Keratinocyte (primary cell): ENCODE results near the gene NAA10. TPM values are rescaled to one million over a fixed set of nuclear protein-coding genes. Genes with fewer than 3 reads are reported as not detected.

Experiments
- DNase-seq: peaks from one replicate; pipeline ENCODE4 v3.0.0-alpha.2; 2011; ENCODE audit warnings: low read depth, missing footprints, low spot score
- FAIRE-seq: peaks from 2 replicates; lab custom pipeline; 2011; peaks lifted over from hg19 to GRCh38; lab: Jason Lieb, UNC
- H2AFZ ChIP-seq: 2 replicates; pipeline ENCODE4 v1.6.0; 2012; ENCODE audit warnings: low read length, control low read depth, inconsistent platforms; ENCODE audit not compliant: control insufficient read depth
- H3K27ac ChIP-seq: 2 replicates; pipeline ENCODE4 v1.5.1; 2011; ENCODE audit warnings: low read length; ENCODE audit not compliant: control insufficient read depth, insufficient read depth
- H3K27me3 ChIP-seq: 3 replicates; pipeline ENCODE4 v1.6.0; 2011; ENCODE audit warnings: low read length; ENCODE audit not compliant: control insufficient read depth, insufficient read depth; ENCODE audit errors: extremely low read depth
- H3K36me3 ChIP-seq, 2 experiments: 2 replicates in 1 of 2; 3 replicates in 1 of 2; pipeline ENCODE4 v1.5.1; 2011; ENCODE audit warnings: low read length in 2 of 2, mild to moderate bottlenecking in 1 of 2; ENCODE audit not compliant: control insufficient read depth in 2 of 2, insufficient read depth in 2 of 2; ENCODE audit errors: extremely low read depth in 1 of 2
- H3K4me1 ChIP-seq: 3 replicates; pipeline ENCODE4 v1.5.1; 2011; ENCODE audit warnings: low read length; ENCODE audit not compliant: control insufficient read depth, insufficient read depth; ENCODE audit errors: extremely low read depth
- H3K4me2 ChIP-seq: 3 replicates; pipeline ENCODE4 v1.6.0; 2011; ENCODE audit warnings: low read depth, low read length; ENCODE audit not compliant: control insufficient read depth, insufficient read depth; ENCODE audit errors: extremely low read depth
- H3K4me3 ChIP-seq, 3 experiments: fragments of 200-600 bp in 1 of 3; sonication (generic) in 1 of 3; 2 replicates in 2 of 3; 3 replicates in 1 of 3; pipeline ENCODE4 v1.5.1; 2011 to 2016; ENCODE audit warnings: low read length in 3 of 3, mild to moderate bottlenecking in 3 of 3, control low read depth in 2 of 3, inconsistent platforms in 1 of 3, low read depth in 1 of 3, mixed read lengths in 1 of 3, mixed run types in 1 of 3, moderate library complexity in 1 of 3; ENCODE audit not compliant: control insufficient read depth in 2 of 3, insufficient read depth in 2 of 3; ENCODE audit errors: extremely low read depth in 1 of 3
- H3K79me2 ChIP-seq: 2 replicates; pipeline ENCODE4 v1.6.0; 2012; ENCODE audit warnings: low read length; ENCODE audit not compliant: control insufficient read depth, insufficient read depth
- H3K9ac ChIP-seq: 3 replicates; pipeline ENCODE4 v1.6.0; 2011; ENCODE audit warnings: low read length; ENCODE audit not compliant: control insufficient read depth, insufficient read depth; ENCODE audit errors: extremely low read depth
- H3K9me1 ChIP-seq: 3 replicates; pipeline ENCODE4 v1.6.0; 2011; ENCODE audit warnings: low read length; ENCODE audit not compliant: control insufficient read depth, insufficient read depth; ENCODE audit errors: extremely low read depth
- H3K9me3 ChIP-seq: 2 replicates; pipeline ENCODE4 v1.5.1; 2012; ENCODE audit warnings: low read depth, low read length; ENCODE audit not compliant: control insufficient read depth
- H4K20me1 ChIP-seq: 3 replicates; pipeline ENCODE4 v1.6.0; 2011; ENCODE audit warnings: low read length; ENCODE audit not compliant: control insufficient read depth, insufficient read depth; ENCODE audit errors: extremely low read depth
- CTCF ChIP-seq, 3 experiments: IDR thresholded peaks in 1 of 3; conservative IDR thresholded peaks in 1 of 3; optimal IDR thresholded peaks in 1 of 3; 2 replicates in 2 of 3; 3 replicates in 1 of 3; pipeline versions ENCODE3 to v1.5.1; 2011; ENCODE audit warnings: low read length in 3 of 3, mild to moderate bottlenecking in 3 of 3, moderate library complexity in 2 of 3, control low read depth in 1 of 3, inconsistent platforms in 1 of 3; ENCODE audit not compliant: insufficient read depth in 2 of 3; ENCODE audit errors: extremely low read depth in 1 of 3
- EZH2 ChIP-seq: IDR thresholded peaks from one replicate; pipeline ENCODE4 v1.6.1; 2012; ENCODE audit warnings: inconsistent platforms, mild to moderate bottlenecking, low read length, moderate library complexity
- dilution Hi-C: fragments of 300-500 bp; cut with MboI; formaldehyde crosslinking; loops from one replicate; pipeline ENCODE4 v1.7.0; 2020; ENCODE audit warnings: low sequenced_read_pairs; ENCODE audit not compliant: extremely low pct_ligation_motif_present
- polyA plus RNA-seq, 5 experiments: library from polyadenylated mRNA; depleted of rRNA in 3 of 5; stranded (reverse) in 3 of 5; stranded (forward) in 1 of 5; unstranded in 1 of 5; fragments of >200 nt; gene quantifications; 1 replicate in 1 of 5; 2 replicates in 3 of 5; 3 replicates in 1 of 5; pipeline versions ENCODE4 v1.2.1 to v1.2.3, GENCODE V29; 2011 to 2012; ENCODE audit warnings: missing spikeins in 2 of 5, low read depth in 1 of 5, low replicate concordance in 1 of 5

Gene NAA10
- polyA plus RNA-seq, 1 donor (not counting 4 experiments of a cell fraction or from before 2014, with no cell fraction given): 103 TPM

- Histone ChIP-seq H3K36me3 (peaks cover 6 to 9% of the 10 kb centered on the region in 2 experiments), H3K9ac (no peak overlapping the region), H3K27ac (no peak overlapping the region), H4K20me1 (no peaks in the 10 kb centered on the region), H2AFZ (no peak overlapping the region), H3K4me2 (no peak overlapping the region), H3K4me1 (peaks cover 8% of the 10 kb centered on the region), H3K9me3 (no peaks in the 10 kb centered on the region), H3K79me2 (peaks cover 28% of the 10 kb centered on the region), H3K27me3 (no peaks in the 10 kb centered on the region), H3K4me3 (no peak overlapping the region), H3K9me1 (no peaks in the 10 kb centered on the region)
- dilution Hi-C loops: no loop called here
- DNase-seq: no peak
- TF ChIP-seq EZH2: no peak
- TF ChIP-seq CTCF (optimal IDR thresholded peaks at IDR 0.05 in 1 of 3, IDR thresholded peaks at IDR 0.05 in 1 of 3, conservative IDR thresholded peaks at IDR 0.05 in 1 of 3; ENCODE audit: extremely low read depth in 1 of 3, insufficient read depth in 2 of 3, low read length in 3 of 3): no peak
- FAIRE-seq: no peak
Measured at GRCh38 chrX:153932220-153932915, 2.5 kb downstream of the NAA10 start.

- H3K9ac ChIP-seq: no peak overlapping the region
- H3K27me3 ChIP-seq: no peaks in the 10 kb centered on the region
- dilution Hi-C loops: no loop called here
- FAIRE-seq: no peak
- no peak overlapping the region for H2AFZ ChIP-seq
- no peaks in the 10 kb centered on the region for H3K9me3 ChIP-seq
- peaks cover 6 to 9% of the 10 kb centered on the region in 2 experiments for H3K36me3 ChIP-seq
- H3K79me2 ChIP-seq: peaks cover 28% of the 10 kb centered on the region
- no peak for TF ChIP-seq CTCF (optimal IDR thresholded peaks at IDR 0.05 in 1 of 3, IDR thresholded peaks at IDR 0.05 in 1 of 3, conservative IDR thresholded peaks at IDR 0.05 in 1 of 3; ENCODE audit: extremely low read depth in 1 of 3, insufficient read depth in 2 of 3, low read length in 3 of 3)
- no peak for TF ChIP-seq EZH2
- H3K27ac ChIP-seq: no peak overlapping the region
- H3K4me1 ChIP-seq: peaks cover 14% of the 10 kb centered on the region
- no peak overlapping the region for H3K4me2 ChIP-seq
- H4K20me1 ChIP-seq: no peaks in the 10 kb centered on the region
- no peak overlapping the region for H3K4me3 ChIP-seq
- no peak for DNase-seq
- H3K9me1 ChIP-seq: no peaks in the 10 kb centered on the region
Measured at GRCh38 chrX:153931748-153932147, 3.1 kb downstream of the NAA10 start.
